GM18498 (cell line): Measurements from ENCODE around the gene FRYL.
"Not testable (repeated sequence)": the region's sequence is repeated elsewhere in the genome, so short reads cannot be mapped to it uniquely, and the experiment has no call there.

Experiments used
- ATAC-seq: cut with Tn5 transposase; IDR thresholded peaks from one replicate; pipeline ENCODE4 v1.9.1; 2021; ENCODE audit warnings: mild to moderate bottlenecking, moderate library complexity; ENCODE audit not compliant: unreplicated experiment

The FRYL gene

GRCh38 chr4:48779998-48780864, at the start of gene FRYL:
TSS of gene FRYL (minus strand) at chr4:48780279. CDS start at chr4:48634410, 145,869 bp downstream.
- ATAC-seq, result peak; percentile 85

GRCh38 chr4:48827622-48828021, 47.5 kb upstream of the FRYL start:
- no peak for ATAC-seq

DNA sequence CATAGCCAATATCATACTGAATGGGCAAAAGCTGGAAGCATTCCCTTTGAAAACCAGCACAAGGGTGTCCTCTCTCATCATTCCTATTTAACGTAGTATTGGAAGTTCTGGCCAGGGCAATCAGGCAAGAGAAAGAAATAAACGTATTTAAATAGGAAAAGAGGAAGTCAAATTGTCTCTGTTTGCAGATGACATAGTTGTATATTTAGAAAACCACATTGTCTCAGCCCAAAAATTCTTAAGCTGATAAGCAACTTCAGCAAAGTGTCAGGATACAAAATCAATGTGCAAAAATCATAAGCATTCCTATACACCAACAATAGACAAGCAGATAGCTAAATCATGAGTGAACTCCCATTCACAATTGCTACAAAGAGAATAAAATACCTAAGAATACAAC, 41.4 kb upstream of the FRYL start:
- not testable (repeated sequence) for ATAC-seq

DNA sequence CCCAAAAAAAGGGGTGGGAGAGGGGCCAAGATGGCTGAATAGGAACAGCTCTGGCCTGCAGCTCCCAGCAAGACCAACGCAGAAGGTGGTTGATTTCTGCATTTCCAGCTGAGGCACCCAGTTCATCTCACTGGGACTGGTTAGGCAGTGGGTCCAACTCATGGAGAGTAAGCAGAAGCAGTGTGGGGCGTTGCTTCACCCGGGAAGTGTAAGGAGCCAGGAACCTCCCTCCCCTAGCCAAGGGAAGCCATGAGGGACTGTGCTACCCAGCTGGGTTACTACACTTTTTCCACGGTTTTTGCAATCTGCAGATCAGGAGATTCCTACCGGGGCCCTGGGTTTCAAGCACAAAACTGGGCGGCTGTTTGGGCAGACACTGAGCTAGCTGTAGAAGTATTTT, 36.9 kb upstream of the FRYL start:
- ATAC-seq, result no peak

- not testable (repeated sequence) for ATAC-seq
Measured at GRCh38 chr4:48816297-48816696, 36.2 kb upstream of the FRYL start.

GRCh38 chr4:48815483-48815882, 35.4 kb upstream of the FRYL start:
- ATAC-seq, result peak; percentile 46

DNA sequence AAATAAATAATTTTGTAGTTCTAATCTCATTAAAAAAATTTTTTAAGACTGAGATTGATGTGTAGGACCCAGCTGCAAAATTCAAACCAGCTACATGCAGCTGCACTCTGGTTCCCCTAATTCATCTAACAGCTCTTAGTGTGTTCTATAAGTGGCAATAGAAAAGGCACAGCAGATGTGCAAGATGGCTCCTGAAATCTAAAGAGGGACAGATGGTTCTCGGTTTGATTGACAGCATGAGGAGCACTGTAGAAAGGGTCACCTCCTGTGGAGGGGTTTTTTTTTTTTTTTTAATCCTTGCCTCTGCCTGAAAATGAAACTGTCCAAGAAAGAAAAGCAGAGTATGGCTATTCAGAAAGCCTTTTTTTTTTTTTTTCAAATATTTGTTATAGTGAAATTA, 33.9 kb upstream of the FRYL start:
- peak; percentile 68 for ATAC-seq

GRCh38 chr4:48812866-48813265, 32.8 kb upstream of the FRYL start:
- ATAC-seq, result no peak

DNA sequence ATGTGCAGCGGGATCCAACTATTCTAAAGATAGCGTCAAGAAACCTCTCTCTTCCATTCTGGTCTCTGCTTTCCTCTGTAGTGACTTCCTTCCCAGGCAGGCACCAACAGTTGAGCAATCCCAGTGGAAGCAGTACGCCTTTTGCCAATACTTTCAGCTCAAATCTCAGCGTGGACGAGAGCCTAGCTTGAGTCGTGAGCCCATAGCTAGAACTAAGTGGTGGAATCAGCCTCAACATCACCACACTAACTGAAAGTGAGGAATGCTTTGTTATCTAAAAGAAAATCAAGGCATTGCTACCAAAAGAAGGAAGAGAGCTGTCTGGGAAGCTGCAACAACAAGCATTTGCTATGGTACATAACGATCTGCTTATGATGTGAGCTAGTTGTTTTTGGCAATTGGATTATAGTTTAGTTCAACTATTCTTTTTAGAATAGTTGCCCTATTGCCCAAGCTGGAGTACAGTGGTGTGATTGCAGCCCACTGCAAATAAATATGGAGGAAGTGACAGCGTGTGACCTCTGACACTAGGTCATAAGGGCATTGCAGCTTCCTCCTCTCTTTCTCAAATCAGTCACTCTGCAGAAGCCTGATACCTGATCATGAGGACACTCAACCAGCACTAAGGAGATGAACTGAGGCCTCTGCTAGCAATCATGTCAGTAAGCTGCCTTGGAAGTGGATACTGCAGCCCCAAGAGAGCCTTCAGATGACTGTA, 24.7 kb upstream of the FRYL start:
- no peak for ATAC-seq

GRCh38 chr4:48801016-48801715, 21.1 kb upstream of the FRYL start:
- ATAC-seq, result no peak

- not testable (repeated sequence) for ATAC-seq
Measured at GRCh38 chr4:48800155-48800554, 20.1 kb upstream of the FRYL start.

DNA sequence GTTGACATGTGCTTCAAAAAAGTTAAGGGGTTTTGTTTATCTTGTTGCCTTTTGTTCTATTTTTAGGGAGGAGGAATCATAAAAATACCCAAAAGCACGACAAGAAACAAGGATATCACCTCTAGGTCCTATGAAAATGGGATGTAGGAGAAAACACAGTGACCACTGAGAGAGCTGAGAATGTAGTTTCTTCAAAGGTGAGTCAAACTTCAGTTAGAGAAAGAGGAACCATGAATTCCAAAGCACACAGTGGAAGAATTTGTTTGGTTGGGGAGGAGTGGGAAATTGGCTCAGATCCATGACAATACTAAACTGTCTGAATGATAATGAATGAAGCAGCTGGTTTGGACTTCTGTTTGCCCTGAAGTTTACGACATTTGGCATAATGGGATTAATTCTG, 19.1 kb upstream of the FRYL start:
- ATAC-seq, result no peak

DNA sequence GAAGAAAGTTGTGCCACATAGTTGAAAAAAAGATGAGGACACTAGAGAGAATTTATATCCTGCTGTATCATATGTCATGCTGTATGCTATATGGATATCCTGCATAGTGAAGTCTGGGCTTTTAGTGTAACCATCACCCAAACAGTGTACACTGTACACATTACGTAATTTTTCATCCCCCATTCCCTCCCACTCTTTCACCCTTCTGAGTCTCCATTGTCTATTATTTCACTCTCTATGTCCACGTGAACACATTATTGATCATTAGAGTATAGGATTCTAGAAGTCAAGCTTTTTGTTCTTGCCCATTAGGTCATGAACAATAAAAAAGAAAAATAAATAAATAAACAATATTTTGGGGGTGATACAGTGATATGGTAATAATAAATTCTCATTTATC, 18.0 kb upstream of the FRYL start:
- no peak for ATAC-seq

- no peak for ATAC-seq
Measured at GRCh38 chr4:48796927-48797679, 17.0 kb upstream of the FRYL start.

DNA sequence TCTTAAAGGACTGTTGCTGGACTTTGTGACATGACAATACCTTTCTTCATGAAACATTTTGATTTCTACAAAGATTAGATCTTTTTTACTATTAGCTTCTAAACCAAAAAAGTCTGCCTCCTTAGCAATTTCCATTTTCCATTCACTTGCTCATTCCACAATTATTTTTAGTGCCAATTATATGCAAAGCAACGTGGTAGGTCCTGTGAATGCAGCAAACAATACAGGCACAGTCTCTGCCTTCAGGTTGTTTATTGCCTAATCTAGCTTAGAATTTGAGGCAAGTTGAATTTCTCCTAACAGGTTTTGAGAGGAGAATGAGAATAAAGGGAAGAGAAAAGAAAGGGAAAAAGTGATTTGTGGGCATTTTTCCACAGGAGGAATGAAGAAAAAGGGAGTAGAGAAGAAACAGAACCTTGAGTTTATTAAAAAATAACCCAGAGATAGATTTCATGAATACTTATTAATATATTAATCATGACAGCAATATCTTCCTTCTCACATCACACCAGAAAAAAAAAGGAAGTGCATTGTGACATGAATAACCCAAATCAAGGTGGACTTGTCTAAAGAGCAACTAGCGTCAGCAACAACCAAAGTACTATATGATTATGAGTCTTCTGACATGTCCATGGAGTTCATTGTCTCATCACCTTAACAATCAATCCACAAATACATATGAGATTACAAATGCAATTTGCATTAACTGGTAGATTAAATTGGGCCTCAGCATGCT, 16.3 kb upstream of the FRYL start:
- no peak for ATAC-seq

GRCh38 chr4:48795108-48795507, 15.0 kb upstream of the FRYL start:
- ATAC-seq, result no peak

- ATAC-seq, result peak; percentile 56
Measured at GRCh38 chr4:48792348-48793006, 12.4 kb upstream of the FRYL start.

GRCh38 chr4:48791313-48791712, 11.2 kb upstream of the FRYL start:
- ATAC-seq, result no peak

GRCh38 chr4:48790561-48790960, 10.5 kb upstream of the FRYL start:
- no peak for ATAC-seq

GRCh38 chr4:48787056-48787455, 7.0 kb upstream of the FRYL start:
- ATAC-seq, result no peak
